GM23338 (cell line): ENCODE results near the gene HTR2A. TPM values are rescaled to one million over a fixed set of nuclear protein-coding genes. Genes with fewer than 3 reads are reported as not detected.

Source experiments
- ATAC-seq: fragments of 200-7000 bp; cut with Tn5 transposase; 3 replicates; pipeline ENCODE4 v1.9.1; 2020
- DNase-seq: peaks from one replicate; pipeline ENCODE4 v3.0.0-alpha.2; 2015; ENCODE audit warnings: low spot score
- H2AFZ ChIP-seq: fragments of 200-600 bp; sonication (generic); 2 replicates; pipeline ENCODE4 v1.8.0; 2016; ENCODE audit warnings: antibody characterized with exemption, mild to moderate bottlenecking, moderate library complexity
- H3F3A ChIP-seq: fragments of 200-600 bp; sonication (generic); replicated peaks from 2 replicates; pipeline ENCODE4 v1.8.0; 2017; ENCODE audit warnings: antibody characterized with exemption, mixed run types, low read depth
- H3K27ac ChIP-seq: fragments of 200-600 bp; sonication (generic); 2 replicates; pipeline ENCODE4 v1.6.1; 2016; ENCODE audit warnings: low read depth
- H3K27me3 ChIP-seq: fragments of 200-600 bp; sonication (generic); 2 replicates; pipeline ENCODE4 v1.8.0; 2016; ENCODE audit warnings: mild to moderate bottlenecking, mixed run types, moderate library complexity; ENCODE audit not compliant: insufficient read depth
- H3K36me3 ChIP-seq: fragments of 200-600 bp; sonication (generic); 2 replicates; pipeline ENCODE4 v1.8.0; 2016; ENCODE audit warnings: mild to moderate bottlenecking; ENCODE audit not compliant: insufficient read depth
- H3K4me1 ChIP-seq: fragments of 200-600 bp; sonication (generic); 2 replicates; pipeline ENCODE4 v1.8.0; 2016; ENCODE audit warnings: mild to moderate bottlenecking, moderate library complexity; ENCODE audit not compliant: insufficient read depth
- H3K4me2 ChIP-seq: fragments of 200-600 bp; sonication (generic); 2 replicates; pipeline ENCODE4 v1.7.1; 2017; ENCODE audit warnings: mixed run types
- H3K4me3 ChIP-seq: fragments of 200-600 bp; sonication (generic); 2 replicates; pipeline ENCODE4 v1.6.1; 2016; ENCODE audit warnings: mixed run types
- H3K79me2 ChIP-seq: fragments of 200-600 bp; sonication (generic); replicated peaks from 2 replicates; pipeline ENCODE4 v1.8.0; 2017; ENCODE audit warnings: mild to moderate bottlenecking; ENCODE audit not compliant: insufficient read depth
- H3K9me2 ChIP-seq: fragments of 200-600 bp; sonication (generic); 2 replicates; pipeline ENCODE4 v1.8.0; 2017; ENCODE audit not compliant: insufficient read depth
- H4K20me1 ChIP-seq: fragments of 200-600 bp; sonication (generic); replicated peaks from 2 replicates; pipeline ENCODE4 v1.8.0; 2017; ENCODE audit warnings: mild to moderate bottlenecking; ENCODE audit not compliant: insufficient read depth
- H3K27ac Mint-ChIP-seq: 2 replicates; pipeline ENCODE4 v1.8.0; 2020; ENCODE audit warnings: inconsistent platforms, mild to moderate bottlenecking, moderate library complexity, mixed read lengths
- H3K27me3 Mint-ChIP-seq: 3 replicates; pipeline ENCODE4 v1.8.0; 2022; ENCODE audit warnings: low read depth, mild to moderate bottlenecking, moderate library complexity, mixed read lengths, inconsistent platforms; ENCODE audit not compliant: insufficient read depth, poor library complexity
- H3K36me3 Mint-ChIP-seq: 3 replicates; pipeline ENCODE4 v1.8.0; 2021; ENCODE audit warnings: low read depth, mild to moderate bottlenecking, inconsistent platforms, moderate library complexity, mixed read lengths
- H3K4me1 Mint-ChIP-seq: 3 replicates; pipeline ENCODE4 v1.8.0; 2020; ENCODE audit warnings: mild to moderate bottlenecking, inconsistent platforms, mixed read lengths
- H3K4me3 Mint-ChIP-seq: 3 replicates; pipeline ENCODE4 v1.8.0; 2021; ENCODE audit warnings: moderate library complexity, mild to moderate bottlenecking, inconsistent platforms, mixed read lengths
- H3K9me3 Mint-ChIP-seq: 3 replicates; pipeline ENCODE4 v1.8.0; 2020; ENCODE audit warnings: moderate library complexity, mild to moderate bottlenecking, inconsistent platforms, mixed read lengths
- CREB1 ChIP-seq: fragments of 250-450 bp; sonication (Bioruptor Pico); IDR thresholded peaks from 2 replicates; pipeline ENCODE4 v1.5.0; 2020; ENCODE audit warnings: low read depth, mild to moderate bottlenecking, moderate library complexity
- EZH2 ChIP-seq: fragments of 200-600 bp; sonication (generic); IDR thresholded peaks from one replicate; pipeline ENCODE4 v1.8.0; 2017; ENCODE audit warnings: antibody characterized with exemption, mild to moderate bottlenecking, low read depth; ENCODE audit not compliant: unreplicated experiment
- EZH2phosphoT487 ChIP-seq: fragments of 200-600 bp; sonication (generic); IDR thresholded peaks from one replicate; pipeline ENCODE4 v1.8.1; 2018; ENCODE audit warnings: antibody characterized with exemption; ENCODE audit not compliant: unreplicated experiment
- JUNB ChIP-seq: IDR thresholded peaks from one replicate; pipeline ENCODE4 v1.6.1; 2016; ENCODE audit warnings: antibody characterized with exemption; ENCODE audit not compliant: unreplicated experiment
- NANOG ChIP-seq: IDR thresholded peaks from 2 replicates; pipeline ENCODE4 v1.6.1; 2016; ENCODE audit warnings: antibody characterized with exemption, borderline replicate concordance
- POLR2AphosphoS5 ChIP-seq: IDR thresholded peaks from 2 replicates; pipeline ENCODE4 v1.6.1; 2016; ENCODE audit warnings: antibody characterized with exemption, low read depth
- STAT1 ChIP-seq: IDR thresholded peaks from one replicate; pipeline ENCODE4 v1.6.1; 2016; ENCODE audit warnings: antibody characterized with exemption; ENCODE audit not compliant: unreplicated experiment
- ZNF114 ChIP-seq: fragments of 250-450 bp; sonication (Bioruptor Pico); IDR thresholded peaks from 2 replicates; pipeline ENCODE4 v1.5.0; 2020; ENCODE audit warnings: mild to moderate bottlenecking, moderate library complexity
- ZNF331 ChIP-seq: fragments of 250-450 bp; sonication (Bioruptor Pico); IDR thresholded peaks from 2 replicates; pipeline ENCODE4 v1.5.0; 2020; ENCODE audit warnings: low read depth, mild to moderate bottlenecking, moderate library complexity
- polyA plus RNA-seq: library from polyadenylated mRNA; unstranded; fragments of >200 nt; fragmentation: Nextera tagmentation; extraction: Ambion mirVana; gene quantifications from 2 replicates; pipeline ENCODE4 v1.2.1, GENCODE V29; 2016
- total RNA-seq: library from RNA; depleted of rRNA; stranded (reverse); fragments of >200 nt; shearing (Covaris generic); gene quantifications from 2 replicates; pipeline ENCODE4 v1.2.3, GENCODE V29; 2014
- TF ChIP-seq, protein P1 (sequence below), 2 experiments: fragments of 200-600 bp in 1 of 2; sonication (generic) in 1 of 2; conservative IDR thresholded peaks; 2 replicates each; pipeline versions ENCODE4 v1.5.1 to v1.6.1; 2016 to 2017; ENCODE audit warnings: antibody characterized with exemption in 2 of 2, low read depth in 2 of 2, mild to moderate bottlenecking in 2 of 2, moderate library complexity in 1 of 2
- TF ChIP-seq, protein P2 (sequence below): fragments of 250-450 bp; sonication (Bioruptor Pico); IDR thresholded peaks from 2 replicates; pipeline ENCODE4 v1.5.0; 2020; ENCODE audit warnings: mild to moderate bottlenecking, moderate library complexity
- TF ChIP-seq, protein P3 (sequence below): IDR thresholded peaks from one replicate; pipeline ENCODE4 v1.6.1; 2018; ENCODE audit warnings: antibody characterized with exemption; ENCODE audit not compliant: unreplicated experiment
- TF ChIP-seq, protein P4 (sequence below): IDR thresholded peaks from 2 replicates; pipeline ENCODE4 v1.6.1; 2016; ENCODE audit warnings: antibody characterized with exemption

The HTR2A gene
- total and polyA plus RNA-seq, 2 experiments from 2014 or later, result not detected

DNA sequence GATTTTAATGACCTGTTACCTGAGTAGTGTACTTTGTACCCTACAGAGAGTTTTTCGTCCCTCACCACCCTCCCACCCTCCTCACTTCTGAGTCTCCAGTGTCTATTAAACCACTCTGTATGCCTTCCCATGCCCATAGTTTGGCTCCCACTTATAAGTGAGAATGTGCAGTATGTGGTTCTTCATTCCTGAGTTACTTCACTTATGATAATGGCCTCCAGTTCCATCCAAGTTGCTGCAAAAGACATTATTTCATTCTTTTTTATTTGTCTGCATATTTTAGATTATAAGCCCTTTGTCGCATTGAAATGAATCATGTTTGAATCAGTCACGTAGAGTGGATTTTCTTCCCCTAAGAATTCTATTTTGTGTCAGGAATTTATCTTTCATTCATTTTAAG is 12.2 kb upstream of the HTR2A start:
- Histone ChIP-seq H4K20me1 (no peaks in the 10 kb centered on the region), H3K79me2 (no peaks in the 10 kb centered on the region), H3F3A (no peaks in the 10 kb centered on the region), H2AFZ (no peak overlapping the region), H3K36me3 (no peaks in the 10 kb centered on the region; the same call in 1 of the 2 replicates), H3K27me3 (no peaks in the 10 kb centered on the region), H3K4me3 (no peak overlapping the region), H3K27ac (no peak overlapping the region), H3K4me2 (no peak overlapping the region), H3K4me1 (no peaks in the 10 kb centered on the region), H3K9me2 (no peaks in the 10 kb centered on the region)
- ATAC-seq, result no peak
- H3K9me3 Mint-ChIP-seq, result peaks cover 11% of the 10 kb centered on the region; the same call in 2 of the 3 replicates
- no peak overlapping the region for H3K4me3 Mint-ChIP-seq
- peaks cover 3% of the 10 kb centered on the region; the same call in 1 of the 3 replicates for H3K36me3 Mint-ChIP-seq
- no peak overlapping the region for H3K27ac Mint-ChIP-seq
- no peaks in the 10 kb centered on the region for H3K27me3 Mint-ChIP-seq
- H3K4me1 Mint-ChIP-seq, result no peaks in the 10 kb centered on the region
- TF ChIP-seq, protein P1, sequence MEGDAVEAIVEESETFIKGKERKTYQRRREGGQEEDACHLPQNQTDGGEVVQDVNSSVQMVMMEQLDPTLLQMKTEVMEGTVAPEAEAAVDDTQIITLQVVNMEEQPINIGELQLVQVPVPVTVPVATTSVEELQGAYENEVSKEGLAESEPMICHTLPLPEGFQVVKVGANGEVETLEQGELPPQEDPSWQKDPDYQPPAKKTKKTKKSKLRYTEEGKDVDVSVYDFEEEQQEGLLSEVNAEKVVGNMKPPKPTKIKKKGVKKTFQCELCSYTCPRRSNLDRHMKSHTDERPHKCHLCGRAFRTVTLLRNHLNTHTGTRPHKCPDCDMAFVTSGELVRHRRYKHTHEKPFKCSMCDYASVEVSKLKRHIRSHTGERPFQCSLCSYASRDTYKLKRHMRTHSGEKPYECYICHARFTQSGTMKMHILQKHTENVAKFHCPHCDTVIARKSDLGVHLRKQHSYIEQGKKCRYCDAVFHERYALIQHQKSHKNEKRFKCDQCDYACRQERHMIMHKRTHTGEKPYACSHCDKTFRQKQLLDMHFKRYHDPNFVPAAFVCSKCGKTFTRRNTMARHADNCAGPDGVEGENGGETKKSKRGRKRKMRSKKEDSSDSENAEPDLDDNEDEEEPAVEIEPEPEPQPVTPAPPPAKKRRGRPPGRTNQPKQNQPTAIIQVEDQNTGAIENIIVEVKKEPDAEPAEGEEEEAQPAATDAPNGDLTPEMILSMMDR (conservative IDR thresholded peaks at IDR 0.05; ENCODE audit: low read depth in 2 of 2), result no peak
- TF ChIP-seq STAT1, result no peak
- TF ChIP-seq POLR2AphosphoS5, result no peak
- TF ChIP-seq EZH2, result no peak
- TF ChIP-seq ZNF331, result no peak
- no peak for TF ChIP-seq CREB1 (CRISPR knock-in tag)
- TF ChIP-seq EZH2phosphoT487, result no peak
- TF ChIP-seq, protein P2, sequence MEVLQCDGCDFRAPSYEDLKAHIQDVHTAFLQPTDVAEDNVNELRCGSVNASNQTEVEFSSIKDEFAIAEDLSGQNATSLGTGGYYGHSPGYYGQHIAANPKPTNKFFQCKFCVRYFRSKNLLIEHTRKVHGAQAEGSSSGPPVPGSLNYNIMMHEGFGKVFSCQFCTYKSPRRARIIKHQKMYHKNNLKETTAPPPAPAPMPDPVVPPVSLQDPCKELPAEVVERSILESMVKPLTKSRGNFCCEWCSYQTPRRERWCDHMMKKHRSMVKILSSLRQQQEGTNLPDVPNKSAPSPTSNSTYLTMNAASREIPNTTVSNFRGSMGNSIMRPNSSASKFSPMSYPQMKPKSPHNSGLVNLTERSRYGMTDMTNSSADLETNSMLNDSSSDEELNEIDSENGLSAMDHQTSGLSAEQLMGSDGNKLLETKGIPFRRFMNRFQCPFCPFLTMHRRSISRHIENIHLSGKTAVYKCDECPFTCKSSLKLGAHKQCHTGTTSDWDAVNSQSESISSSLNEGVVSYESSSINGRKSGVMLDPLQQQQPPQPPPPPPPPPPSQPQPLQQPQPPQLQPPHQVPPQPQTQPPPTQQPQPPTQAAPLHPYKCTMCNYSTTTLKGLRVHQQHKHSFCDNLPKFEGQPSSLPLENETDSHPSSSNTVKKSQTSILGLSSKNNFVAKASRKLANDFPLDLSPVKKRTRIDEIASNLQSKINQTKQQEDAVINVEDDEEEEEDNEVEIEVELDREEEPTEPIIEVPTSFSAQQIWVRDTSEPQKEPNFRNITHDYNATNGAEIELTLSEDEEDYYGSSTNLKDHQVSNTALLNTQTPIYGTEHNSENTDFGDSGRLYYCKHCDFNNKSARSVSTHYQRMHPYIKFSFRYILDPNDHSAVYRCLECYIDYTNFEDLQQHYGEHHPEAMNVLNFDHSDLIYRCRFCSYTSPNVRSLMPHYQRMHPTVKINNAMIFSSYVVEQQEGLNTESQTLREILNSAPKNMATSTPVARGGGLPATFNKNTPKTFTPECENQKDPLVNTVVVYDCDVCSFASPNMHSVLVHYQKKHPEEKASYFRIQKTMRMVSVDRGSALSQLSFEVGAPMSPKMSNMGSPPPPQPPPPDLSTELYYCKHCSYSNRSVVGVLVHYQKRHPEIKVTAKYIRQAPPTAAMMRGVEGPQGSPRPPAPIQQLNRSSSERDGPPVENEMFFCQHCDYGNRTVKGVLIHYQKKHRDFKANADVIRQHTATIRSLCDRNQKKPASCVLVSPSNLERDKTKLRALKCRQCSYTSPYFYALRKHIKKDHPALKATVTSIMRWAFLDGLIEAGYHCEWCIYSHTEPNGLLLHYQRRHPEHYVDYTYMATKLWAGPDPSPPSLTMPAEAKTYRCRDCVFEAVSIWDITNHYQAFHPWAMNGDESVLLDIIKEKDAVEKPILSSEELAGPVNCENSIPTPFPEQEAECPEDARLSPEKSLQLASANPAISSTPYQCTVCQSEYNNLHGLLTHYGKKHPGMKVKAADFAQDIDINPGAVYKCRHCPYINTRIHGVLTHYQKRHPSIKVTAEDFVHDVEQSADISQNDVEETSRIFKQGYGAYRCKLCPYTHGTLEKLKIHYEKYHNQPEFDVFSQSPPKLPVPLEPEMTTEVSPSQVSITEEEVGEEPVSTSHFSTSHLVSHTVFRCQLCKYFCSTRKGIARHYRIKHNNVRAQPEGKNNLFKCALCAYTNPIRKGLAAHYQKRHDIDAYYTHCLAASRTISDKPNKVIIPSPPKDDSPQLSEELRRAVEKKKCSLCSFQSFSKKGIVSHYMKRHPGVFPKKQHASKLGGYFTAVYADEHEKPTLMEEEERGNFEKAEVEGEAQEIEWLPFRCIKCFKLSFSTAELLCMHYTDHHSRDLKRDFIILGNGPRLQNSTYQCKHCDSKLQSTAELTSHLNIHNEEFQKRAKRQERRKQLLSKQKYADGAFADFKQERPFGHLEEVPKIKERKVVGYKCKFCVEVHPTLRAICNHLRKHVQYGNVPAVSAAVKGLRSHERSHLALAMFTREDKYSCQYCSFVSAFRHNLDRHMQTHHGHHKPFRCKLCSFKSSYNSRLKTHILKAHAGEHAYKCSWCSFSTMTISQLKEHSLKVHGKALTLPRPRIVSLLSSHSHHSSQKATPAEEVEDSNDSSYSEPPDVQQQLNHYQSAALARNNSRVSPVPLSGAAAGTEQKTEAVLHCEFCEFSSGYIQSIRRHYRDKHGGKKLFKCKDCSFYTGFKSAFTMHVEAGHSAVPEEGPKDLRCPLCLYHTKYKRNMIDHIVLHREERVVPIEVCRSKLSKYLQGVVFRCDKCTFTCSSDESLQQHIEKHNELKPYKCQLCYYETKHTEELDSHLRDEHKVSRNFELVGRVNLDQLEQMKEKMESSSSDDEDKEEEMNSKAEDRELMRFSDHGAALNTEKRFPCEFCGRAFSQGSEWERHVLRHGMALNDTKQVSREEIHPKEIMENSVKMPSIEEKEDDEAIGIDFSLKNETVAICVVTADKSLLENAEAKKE (CRISPR knock-in tag), result no peak
- no peak for TF ChIP-seq ZNF114 (CRISPR knock-in tag)
- TF ChIP-seq, protein P3, sequence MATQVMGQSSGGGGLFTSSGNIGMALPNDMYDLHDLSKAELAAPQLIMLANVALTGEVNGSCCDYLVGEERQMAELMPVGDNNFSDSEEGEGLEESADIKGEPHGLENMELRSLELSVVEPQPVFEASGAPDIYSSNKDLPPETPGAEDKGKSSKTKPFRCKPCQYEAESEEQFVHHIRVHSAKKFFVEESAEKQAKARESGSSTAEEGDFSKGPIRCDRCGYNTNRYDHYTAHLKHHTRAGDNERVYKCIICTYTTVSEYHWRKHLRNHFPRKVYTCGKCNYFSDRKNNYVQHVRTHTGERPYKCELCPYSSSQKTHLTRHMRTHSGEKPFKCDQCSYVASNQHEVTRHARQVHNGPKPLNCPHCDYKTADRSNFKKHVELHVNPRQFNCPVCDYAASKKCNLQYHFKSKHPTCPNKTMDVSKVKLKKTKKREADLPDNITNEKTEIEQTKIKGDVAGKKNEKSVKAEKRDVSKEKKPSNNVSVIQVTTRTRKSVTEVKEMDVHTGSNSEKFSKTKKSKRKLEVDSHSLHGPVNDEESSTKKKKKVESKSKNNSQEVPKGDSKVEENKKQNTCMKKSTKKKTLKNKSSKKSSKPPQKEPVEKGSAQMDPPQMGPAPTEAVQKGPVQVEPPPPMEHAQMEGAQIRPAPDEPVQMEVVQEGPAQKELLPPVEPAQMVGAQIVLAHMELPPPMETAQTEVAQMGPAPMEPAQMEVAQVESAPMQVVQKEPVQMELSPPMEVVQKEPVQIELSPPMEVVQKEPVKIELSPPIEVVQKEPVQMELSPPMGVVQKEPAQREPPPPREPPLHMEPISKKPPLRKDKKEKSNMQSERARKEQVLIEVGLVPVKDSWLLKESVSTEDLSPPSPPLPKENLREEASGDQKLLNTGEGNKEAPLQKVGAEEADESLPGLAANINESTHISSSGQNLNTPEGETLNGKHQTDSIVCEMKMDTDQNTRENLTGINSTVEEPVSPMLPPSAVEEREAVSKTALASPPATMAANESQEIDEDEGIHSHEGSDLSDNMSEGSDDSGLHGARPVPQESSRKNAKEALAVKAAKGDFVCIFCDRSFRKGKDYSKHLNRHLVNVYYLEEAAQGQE, result no peak
- no peak for TF ChIP-seq JUNB
- TF ChIP-seq, protein P4, sequence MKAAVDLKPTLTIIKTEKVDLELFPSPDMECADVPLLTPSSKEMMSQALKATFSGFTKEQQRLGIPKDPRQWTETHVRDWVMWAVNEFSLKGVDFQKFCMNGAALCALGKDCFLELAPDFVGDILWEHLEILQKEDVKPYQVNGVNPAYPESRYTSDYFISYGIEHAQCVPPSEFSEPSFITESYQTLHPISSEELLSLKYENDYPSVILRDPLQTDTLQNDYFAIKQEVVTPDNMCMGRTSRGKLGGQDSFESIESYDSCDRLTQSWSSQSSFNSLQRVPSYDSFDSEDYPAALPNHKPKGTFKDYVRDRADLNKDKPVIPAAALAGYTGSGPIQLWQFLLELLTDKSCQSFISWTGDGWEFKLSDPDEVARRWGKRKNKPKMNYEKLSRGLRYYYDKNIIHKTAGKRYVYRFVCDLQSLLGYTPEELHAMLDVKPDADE, result no peak
- TF ChIP-seq NANOG, result no peak
- no peak for DNase-seq
